GM23338 (cell line): ENCODE data around the gene BAG2.

Experiments used
- CREB1 ChIP-seq: fragments of 250-450 bp; sonication (Bioruptor Pico); IDR thresholded peaks from 2 replicates; pipeline ENCODE4 v1.5.0; 2020; ENCODE audit warnings: low read depth, mild to moderate bottlenecking, moderate library complexity
- ETS1 ChIP-seq: IDR thresholded peaks from 2 replicates; pipeline ENCODE4 v1.6.1; 2016; ENCODE audit warnings: antibody characterized with exemption
- EZH2 ChIP-seq: fragments of 200-600 bp; sonication (generic); IDR thresholded peaks from one replicate; pipeline ENCODE4 v1.8.0; 2017; ENCODE audit warnings: antibody characterized with exemption, mild to moderate bottlenecking, low read depth; ENCODE audit not compliant: unreplicated experiment
- EZH2phosphoT487 ChIP-seq: fragments of 200-600 bp; sonication (generic); IDR thresholded peaks from one replicate; pipeline ENCODE4 v1.8.1; 2018; ENCODE audit warnings: antibody characterized with exemption; ENCODE audit not compliant: unreplicated experiment
- JUNB ChIP-seq: IDR thresholded peaks from one replicate; pipeline ENCODE4 v1.6.1; 2016; ENCODE audit warnings: antibody characterized with exemption; ENCODE audit not compliant: unreplicated experiment
- NANOG ChIP-seq: IDR thresholded peaks from 2 replicates; pipeline ENCODE4 v1.6.1; 2016; ENCODE audit warnings: antibody characterized with exemption, borderline replicate concordance
- POLR2AphosphoS5 ChIP-seq: IDR thresholded peaks from 2 replicates; pipeline ENCODE4 v1.6.1; 2016; ENCODE audit warnings: antibody characterized with exemption, low read depth
- REST ChIP-seq: IDR thresholded peaks from one replicate; pipeline ENCODE4 v1.6.1; 2018; ENCODE audit warnings: antibody characterized with exemption; ENCODE audit not compliant: unreplicated experiment
- STAT1 ChIP-seq: IDR thresholded peaks from one replicate; pipeline ENCODE4 v1.6.1; 2016; ENCODE audit warnings: antibody characterized with exemption; ENCODE audit not compliant: unreplicated experiment
- ZNF114 ChIP-seq: fragments of 250-450 bp; sonication (Bioruptor Pico); IDR thresholded peaks from 2 replicates; pipeline ENCODE4 v1.5.0; 2020; ENCODE audit warnings: mild to moderate bottlenecking, moderate library complexity
- ZNF331 ChIP-seq: fragments of 250-450 bp; sonication (Bioruptor Pico); IDR thresholded peaks from 2 replicates; pipeline ENCODE4 v1.5.0; 2020; ENCODE audit warnings: low read depth, mild to moderate bottlenecking, moderate library complexity
- ZNF462 ChIP-seq: fragments of 250-450 bp; sonication (Bioruptor Pico); IDR thresholded peaks from 2 replicates; pipeline ENCODE4 v1.5.0; 2020; ENCODE audit warnings: mild to moderate bottlenecking, moderate library complexity
- TF ChIP-seq, protein P1 (sequence below), 2 experiments: fragments of 200-600 bp in 1 of 2; sonication (generic) in 1 of 2; conservative IDR thresholded peaks; 2 replicates each; pipeline versions ENCODE4 v1.5.1 to v1.6.1; 2016 to 2017; ENCODE audit warnings: antibody characterized with exemption in 2 of 2, low read depth in 2 of 2, mild to moderate bottlenecking in 2 of 2, moderate library complexity in 1 of 2

- TF ChIP-seq, protein P1, sequence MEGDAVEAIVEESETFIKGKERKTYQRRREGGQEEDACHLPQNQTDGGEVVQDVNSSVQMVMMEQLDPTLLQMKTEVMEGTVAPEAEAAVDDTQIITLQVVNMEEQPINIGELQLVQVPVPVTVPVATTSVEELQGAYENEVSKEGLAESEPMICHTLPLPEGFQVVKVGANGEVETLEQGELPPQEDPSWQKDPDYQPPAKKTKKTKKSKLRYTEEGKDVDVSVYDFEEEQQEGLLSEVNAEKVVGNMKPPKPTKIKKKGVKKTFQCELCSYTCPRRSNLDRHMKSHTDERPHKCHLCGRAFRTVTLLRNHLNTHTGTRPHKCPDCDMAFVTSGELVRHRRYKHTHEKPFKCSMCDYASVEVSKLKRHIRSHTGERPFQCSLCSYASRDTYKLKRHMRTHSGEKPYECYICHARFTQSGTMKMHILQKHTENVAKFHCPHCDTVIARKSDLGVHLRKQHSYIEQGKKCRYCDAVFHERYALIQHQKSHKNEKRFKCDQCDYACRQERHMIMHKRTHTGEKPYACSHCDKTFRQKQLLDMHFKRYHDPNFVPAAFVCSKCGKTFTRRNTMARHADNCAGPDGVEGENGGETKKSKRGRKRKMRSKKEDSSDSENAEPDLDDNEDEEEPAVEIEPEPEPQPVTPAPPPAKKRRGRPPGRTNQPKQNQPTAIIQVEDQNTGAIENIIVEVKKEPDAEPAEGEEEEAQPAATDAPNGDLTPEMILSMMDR (conservative IDR thresholded peaks at IDR 0.05; ENCODE audit: low read depth in 2 of 2): no peak
- TF ChIP-seq CREB1 (CRISPR knock-in tag): no peak
- TF ChIP-seq EZH2phosphoT487: no peak
- no peak for TF ChIP-seq NANOG
- no peak for TF ChIP-seq EZH2
- TF ChIP-seq POLR2AphosphoS5: no peak
- TF ChIP-seq STAT1: no peak
- no peak for TF ChIP-seq REST
- TF ChIP-seq ZNF114 (CRISPR knock-in tag): no peak
- no peak for TF ChIP-seq ETS1
- no peak for TF ChIP-seq JUNB
- no peak for TF ChIP-seq ZNF462 (CRISPR knock-in tag)
- TF ChIP-seq ZNF331 (CRISPR knock-in tag): no peak
Measured at GRCh38 chr6:57134954-57135353, 37.2 kb upstream of the BAG2 start.
